ENCODE measurements around the gene TMEM134.

DNA sequence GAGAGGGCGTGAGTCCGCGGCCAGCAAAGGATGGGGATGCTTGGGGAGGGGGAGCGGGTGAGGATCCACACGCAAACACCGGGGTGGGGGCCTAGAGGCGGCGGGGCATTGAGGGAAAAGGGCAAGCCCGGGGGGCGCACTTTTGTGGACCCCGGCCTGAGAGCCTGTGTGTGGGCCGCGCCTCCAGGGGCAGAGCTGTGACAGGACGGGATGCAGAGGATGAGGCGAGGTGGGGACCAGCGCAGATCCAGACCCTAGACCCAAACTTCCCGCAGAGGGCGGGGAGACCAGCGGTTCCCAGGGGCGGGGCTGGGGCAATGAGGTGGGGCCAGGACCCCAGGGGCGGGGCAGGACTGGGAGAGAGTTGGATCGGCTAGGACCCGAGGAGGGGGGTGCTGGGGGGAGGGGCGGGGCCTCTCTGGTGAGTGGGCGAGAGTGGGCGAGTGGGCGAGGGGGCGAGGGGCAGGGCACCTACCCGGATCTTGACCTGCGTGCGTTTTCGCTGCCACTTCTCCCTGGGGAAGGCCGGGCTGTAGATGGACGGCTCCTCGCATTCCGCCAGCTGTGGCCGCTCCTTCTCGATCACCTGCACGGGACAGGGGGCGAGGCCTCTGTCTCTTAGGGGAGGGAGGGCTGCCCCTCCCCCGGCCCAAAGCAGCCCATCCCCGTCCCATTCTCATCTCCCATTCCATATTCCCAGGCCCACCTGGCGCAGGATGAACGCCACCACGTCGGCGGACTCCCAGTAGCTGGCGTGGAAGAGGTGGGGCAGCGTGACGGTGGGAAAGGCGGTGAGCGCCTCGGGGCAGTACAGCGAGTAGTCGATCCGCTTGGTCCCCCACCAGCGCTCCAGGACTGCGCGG is 25.6 kb upstream of the TMEM134 start:
- TF ChIP-seq CTCF (IDR thresholded peaks at IDR 0.05; ENCODE audit: extremely low read depth in 1 of 2, insufficient read depth in 1 of 2, low read depth in 1 of 2, low read length in 2 of 2), result no peak
- no peak for TF ChIP-seq EZH2 (IDR thresholded peaks at IDR 0.05; ENCODE audit: borderline replicate concordance, low read depth, low read length, severe bottlenecking)
